ENCODE results near the gene MFRP.

DNA sequence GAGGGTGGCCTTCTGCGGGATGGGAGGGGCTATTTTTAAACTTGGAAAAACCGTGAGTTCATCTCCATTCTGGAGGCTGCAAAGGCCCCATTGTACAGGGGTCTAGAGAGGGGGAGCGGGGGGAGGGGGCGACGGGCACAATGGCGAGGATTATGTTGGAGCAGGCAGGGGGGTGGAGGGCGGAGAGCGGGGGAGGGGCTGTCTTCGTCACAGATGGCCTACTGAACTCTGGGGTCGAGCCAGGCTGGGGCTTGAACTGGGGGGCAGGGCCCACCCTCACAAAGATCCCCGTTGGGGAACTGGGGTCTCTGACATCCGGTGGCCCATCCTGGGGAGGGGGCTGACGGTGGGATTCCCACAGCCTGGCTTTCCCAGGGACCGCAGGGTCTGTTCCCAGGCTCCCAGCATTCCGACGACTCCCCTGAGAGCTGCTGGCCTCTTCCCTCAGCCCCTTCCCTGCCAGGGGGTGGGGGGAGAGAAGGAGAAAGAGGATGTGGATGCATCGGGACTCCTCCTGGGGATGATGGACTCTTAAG lies 26.2 kb downstream of the MFRP start:
- TF ChIP-seq EZH2 (IDR thresholded peaks at IDR 0.05) (no peak), POLR2AphosphoS5 (IDR thresholded peaks at IDR 0.05; ENCODE audit: borderline replicate concordance, low read depth, low read length) (no peak)

Data from SK-N-MC (cell line).